ENCODE measurements around the gene ADAM15.

The ADAM15 gene

DNA sequence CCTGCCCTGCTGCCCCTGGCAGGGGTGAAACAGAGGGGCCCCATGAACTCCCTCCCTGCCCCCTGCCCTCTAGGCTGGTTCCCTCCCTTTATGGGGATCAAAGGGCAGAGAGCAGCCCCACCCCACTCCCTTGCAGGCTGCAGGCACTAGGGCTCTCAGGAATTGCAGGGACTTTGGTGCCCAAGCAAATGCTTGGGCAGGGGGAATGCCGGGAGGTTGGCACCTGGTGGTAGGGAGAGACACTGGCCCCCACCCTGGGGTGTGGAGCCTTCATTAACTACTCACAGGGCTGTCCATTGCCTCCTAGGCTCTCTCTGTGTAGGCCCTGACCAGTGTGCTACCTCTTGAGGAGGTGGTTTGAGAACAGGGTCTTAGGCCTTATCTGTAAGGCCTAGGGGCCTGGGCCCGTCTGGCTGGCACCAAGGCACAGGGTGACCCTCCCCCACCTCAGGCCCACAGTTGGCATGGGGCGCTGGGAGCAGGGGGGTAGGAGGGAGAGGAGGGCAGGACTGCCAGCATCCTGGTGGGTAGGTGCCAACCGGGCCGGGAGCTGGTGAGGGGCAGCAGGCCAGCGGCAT is 43.8 kb upstream of the ADAM15 start:
- no peaks in the 10 kb centered on the region for H3K79me2 ChIP-seq (ENCODE audit: insufficient read depth, low read length)
- H3K36me3 ChIP-seq (ENCODE audit: insufficient read depth, low read length): no peaks in the 10 kb centered on the region
- H4K20me1 ChIP-seq (ENCODE audit: insufficient read depth, low read length, poor library complexity, severe bottlenecking): no peaks in the 10 kb centered on the region
- no peak overlapping the region for H3K4me3 ChIP-seq (ENCODE audit: low read length, poor library complexity, severe bottlenecking)
- no peak overlapping the region for H2AFZ ChIP-seq (ENCODE audit: low read length)
- no peak overlapping the region for H3K9ac ChIP-seq (ENCODE audit: low read depth, low read length, poor library complexity, severe bottlenecking)
- no peaks in the 10 kb centered on the region for H3F3A ChIP-seq (ENCODE audit: low read depth)
- H3K9me3 ChIP-seq (ENCODE audit: insufficient read depth, low read depth, low read length): no peaks in the 10 kb centered on the region
- H3K27me3 ChIP-seq (ENCODE audit: insufficient read depth, low read length, poor library complexity, severe bottlenecking): no peaks in the 10 kb centered on the region
- peaks cover 55% of the 10 kb centered on the region for H3K4me1 ChIP-seq (ENCODE audit: insufficient read depth, low read length, poor library complexity, severe bottlenecking)
- H3K4me2 ChIP-seq (ENCODE audit: low read depth, low read length, poor library complexity, severe bottlenecking): no peak overlapping the region
- H3K9me2 ChIP-seq (replicated peaks; ENCODE audit: low read depth, low read length): no peaks in the 10 kb centered on the region
- TF ChIP-seq EZH2phosphoT487 (IDR thresholded peaks at IDR 0.05; ENCODE audit: borderline replicate concordance) (no peak), CTCF (conservative IDR thresholded peaks at IDR 0.05; ENCODE audit: low read length) (no peak)

GRCh38 chr1:155008015-155008941 is 42.8 kb upstream of the ADAM15 start:
- H3K27me3 ChIP-seq (ENCODE audit: insufficient read depth, low read length, poor library complexity, severe bottlenecking): no peaks in the 10 kb centered on the region
- H3K9me3 ChIP-seq (ENCODE audit: insufficient read depth, low read depth, low read length): no peaks in the 10 kb centered on the region
- H3K79me2 ChIP-seq (ENCODE audit: insufficient read depth, low read length): no peaks in the 10 kb centered on the region
- no peaks in the 10 kb centered on the region for H4K20me1 ChIP-seq (ENCODE audit: insufficient read depth, low read length, poor library complexity, severe bottlenecking)
- no peak overlapping the region for H3K4me2 ChIP-seq (ENCODE audit: low read depth, low read length, poor library complexity, severe bottlenecking)
- H3K9me2 ChIP-seq (replicated peaks; ENCODE audit: low read depth, low read length): no peaks in the 10 kb centered on the region
- no peaks in the 10 kb centered on the region for H3F3A ChIP-seq (ENCODE audit: low read depth)
- no peaks in the 10 kb centered on the region for H3K36me3 ChIP-seq (ENCODE audit: insufficient read depth, low read length)
- no peak overlapping the region for H3K9ac ChIP-seq (ENCODE audit: low read depth, low read length, poor library complexity, severe bottlenecking)
- TF ChIP-seq CTCF (conservative IDR thresholded peaks at IDR 0.05; ENCODE audit: low read length) (no peak), EZH2phosphoT487 (IDR thresholded peaks at IDR 0.05; ENCODE audit: borderline replicate concordance) (no peak)
- peaks cover 64% of the 10 kb centered on the region for H3K4me1 ChIP-seq (ENCODE audit: insufficient read depth, low read length, poor library complexity, severe bottlenecking)
- no peak overlapping the region for H2AFZ ChIP-seq (ENCODE audit: low read length)
- no peak overlapping the region for H3K4me3 ChIP-seq (ENCODE audit: low read length, poor library complexity, severe bottlenecking)

GRCh38 chr1:155009221-155009711 is 41.9 kb upstream of the ADAM15 start:
- Histone ChIP-seq H4K20me1 (ENCODE audit: insufficient read depth, low read length, poor library complexity, severe bottlenecking) (no peaks in the 10 kb centered on the region), H3K4me1 (ENCODE audit: insufficient read depth, low read length, poor library complexity, severe bottlenecking) (peaks cover 69% of the 10 kb centered on the region), H3F3A (ENCODE audit: low read depth) (no peaks in the 10 kb centered on the region), H3K4me2 (ENCODE audit: low read depth, low read length, poor library complexity, severe bottlenecking) (no peak overlapping the region), H3K36me3 (ENCODE audit: insufficient read depth, low read length) (no peaks in the 10 kb centered on the region), H3K79me2 (ENCODE audit: insufficient read depth, low read length) (no peaks in the 10 kb centered on the region), H3K27me3 (ENCODE audit: insufficient read depth, low read length, poor library complexity, severe bottlenecking) (no peaks in the 10 kb centered on the region), H3K4me3 (ENCODE audit: low read length, poor library complexity, severe bottlenecking) (no peak overlapping the region), H3K9ac (ENCODE audit: low read depth, low read length, poor library complexity, severe bottlenecking) (no peak overlapping the region), H3K9me2 (replicated peaks; ENCODE audit: low read depth, low read length) (no peaks in the 10 kb centered on the region), H3K9me3 (ENCODE audit: insufficient read depth, low read depth, low read length) (no peaks in the 10 kb centered on the region), H2AFZ (ENCODE audit: low read length) (no peak overlapping the region)
- no peak for TF ChIP-seq EZH2phosphoT487 (IDR thresholded peaks at IDR 0.05; ENCODE audit: borderline replicate concordance)
- no peak for TF ChIP-seq CTCF (conservative IDR thresholded peaks at IDR 0.05; ENCODE audit: low read length)

Data from Loucy (cell line).